IPS DF 4.7 (cell line): ENCODE data around the gene GRIK4.

Source experiments
- DNase-seq: peaks from one replicate; pipeline ENCODE4 v3.0.0-alpha.2; 2013; ENCODE audit warnings: low spot score; ENCODE audit errors: extremely low read depth

Gene GRIK4

GRCh38 chr11:120907971-120908370, 396.4 kb downstream of the GRIK4 start:
- DNase-seq: no peak

- no peak for DNase-seq
These were observed 397.1 kb downstream of the GRIK4 start for GRCh38 chr11:120908461-120909181.

GRCh38 chr11:120909676-120910416, 398.3 kb downstream of the GRIK4 start:
- no peak for DNase-seq

GRCh38 chr11:120911943-120912342, 400.4 kb downstream of the GRIK4 start:
- DNase-seq: no peak

GRCh38 chr11:120912504-120912903, 401.0 kb downstream of the GRIK4 start:
- DNase-seq: no peak

GRCh38 chr11:120912915-120913314, 401.4 kb downstream of the GRIK4 start:
- DNase-seq: no peak

GRCh38 chr11:120914021-120914420, 402.5 kb downstream of the GRIK4 start:
- DNase-seq: no peak

- no peak for DNase-seq
These were observed 403.1 kb downstream of the GRIK4 start for GRCh38 chr11:120914601-120915000.

GRCh38 chr11:120917559-120918239, 406.2 kb downstream of the GRIK4 start:
- no peak for DNase-seq

GRCh38 chr11:120918257-120918656, 406.7 kb downstream of the GRIK4 start:
- no peak for DNase-seq

- no peak for DNase-seq
These were observed 407.5 kb downstream of the GRIK4 start for GRCh38 chr11:120919045-120919444.

- DNase-seq: no peak
These were observed 408.0 kb downstream of the GRIK4 start for GRCh38 chr11:120919566-120919965.

GRCh38 chr11:120923866-120924508, 412.4 kb downstream of the GRIK4 start:
- DNase-seq: no peak

GRCh38 chr11:120925944-120926343, 414.4 kb downstream of the GRIK4 start:
- no peak for DNase-seq

- no peak for DNase-seq
These were observed 417.1 kb downstream of the GRIK4 start for GRCh38 chr11:120928627-120929026.

GRCh38 chr11:120929090-120929489, 417.5 kb downstream of the GRIK4 start:
- no peak for DNase-seq

GRCh38 chr11:120929664-120930154, 418.2 kb downstream of the GRIK4 start:
- DNase-seq: peak; percentile 53

GRCh38 chr11:120931057-120931779, 419.7 kb downstream of the GRIK4 start:
- DNase-seq: no peak

GRCh38 chr11:120932305-120932915, 420.9 kb downstream of the GRIK4 start:
- no peak for DNase-seq

- no peak for DNase-seq
These were observed 424.8 kb downstream of the GRIK4 start for GRCh38 chr11:120936356-120936755.
